ENCODE data around the gene SH3BGRL. TPM values are rescaled to one million over a fixed set of nuclear protein-coding genes. Genes with fewer than 3 reads are reported as not detected.

The SH3BGRL gene
- total RNA-seq, result 10 to 100 TPM; 11.2 to 26.0 (median 15.0) TPM

DNA sequence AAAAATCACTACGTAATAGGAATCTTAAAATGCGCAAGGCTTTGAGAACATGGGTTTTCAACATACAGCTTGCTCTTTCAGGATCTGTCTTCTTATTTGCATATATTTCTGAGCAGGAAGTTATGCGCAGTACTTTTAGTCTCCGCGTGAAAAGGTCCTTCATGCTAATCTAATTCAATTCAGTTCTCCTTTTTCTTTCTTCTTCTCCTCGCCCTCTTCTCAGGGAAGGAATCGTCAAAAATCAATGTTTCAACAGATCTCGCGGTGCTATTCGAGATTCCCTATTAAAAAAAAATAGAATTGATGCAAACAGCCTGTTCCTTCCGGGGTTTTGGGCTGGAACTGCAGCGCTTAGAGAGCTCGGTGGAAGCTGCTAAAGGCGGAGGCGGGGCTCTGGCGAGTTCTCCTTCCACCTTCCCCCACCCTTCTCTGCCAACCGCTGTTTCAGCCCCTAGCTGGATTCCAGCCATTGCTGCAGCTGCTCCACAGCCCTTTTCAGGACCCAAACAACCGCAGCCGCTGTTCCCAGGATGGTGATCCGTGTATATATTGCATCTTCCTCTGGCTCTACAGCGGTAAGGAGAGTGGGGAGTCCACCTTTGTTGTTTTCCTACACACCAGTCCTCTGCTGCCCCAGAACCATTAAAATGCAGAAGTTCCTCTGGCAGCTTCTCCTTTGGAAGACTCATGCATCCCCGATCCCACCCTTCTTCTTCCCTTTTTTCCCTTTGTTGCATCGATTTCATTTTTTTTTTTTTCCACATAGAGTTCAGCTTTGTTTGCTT, at the start of gene SH3BGRL, which contains the start of gene HMGN5:
Gene SH3BGRL, plus strand, starts transcription at position 432 of the 785 bp plus-strand sequence. Its CDS starts 99 bp downstream, at position 531.
Gene HMGN5, minus strand, starts transcription at position 243 of the 785 bp plus-strand sequence. CDS start 80,364 bp downstream, outside the sequence.
- TF ChIP-seq, protein P1, sequence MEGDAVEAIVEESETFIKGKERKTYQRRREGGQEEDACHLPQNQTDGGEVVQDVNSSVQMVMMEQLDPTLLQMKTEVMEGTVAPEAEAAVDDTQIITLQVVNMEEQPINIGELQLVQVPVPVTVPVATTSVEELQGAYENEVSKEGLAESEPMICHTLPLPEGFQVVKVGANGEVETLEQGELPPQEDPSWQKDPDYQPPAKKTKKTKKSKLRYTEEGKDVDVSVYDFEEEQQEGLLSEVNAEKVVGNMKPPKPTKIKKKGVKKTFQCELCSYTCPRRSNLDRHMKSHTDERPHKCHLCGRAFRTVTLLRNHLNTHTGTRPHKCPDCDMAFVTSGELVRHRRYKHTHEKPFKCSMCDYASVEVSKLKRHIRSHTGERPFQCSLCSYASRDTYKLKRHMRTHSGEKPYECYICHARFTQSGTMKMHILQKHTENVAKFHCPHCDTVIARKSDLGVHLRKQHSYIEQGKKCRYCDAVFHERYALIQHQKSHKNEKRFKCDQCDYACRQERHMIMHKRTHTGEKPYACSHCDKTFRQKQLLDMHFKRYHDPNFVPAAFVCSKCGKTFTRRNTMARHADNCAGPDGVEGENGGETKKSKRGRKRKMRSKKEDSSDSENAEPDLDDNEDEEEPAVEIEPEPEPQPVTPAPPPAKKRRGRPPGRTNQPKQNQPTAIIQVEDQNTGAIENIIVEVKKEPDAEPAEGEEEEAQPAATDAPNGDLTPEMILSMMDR (IDR thresholded peaks at IDR 0.05 in 4 of 5, conservative IDR thresholded peaks at IDR 0.05 in 1 of 5), result no peak
- TF ChIP-seq POLR2A (IDR thresholded peaks at IDR 0.05), result peak in 1 of 2 donors; percentile 10
- Histone ChIP-seq H3K27ac (peak within 1 kb of the TSS; percentile 23 to 68 (median 58)), H3K4me1 (no peaks in the 10 kb centered on the region), H3K27me3 (no peaks in the 10 kb centered on the region), H3K4me3 (peak within 1 kb of the TSS; percentile 34 to 59 (median 46)), H3K9me3 (no peaks in the 10 kb centered on the region), H3K36me3 (no peaks in the 10 kb centered on the region)
- ATAC-seq (peak; percentile 60 to 70), DNase-seq (peak; percentile 36 to 54)
- intact Hi-C loops (cut with DNase I; ENCODE audit: low total_unique reads) (no loop called here), in situ Hi-C loops (cut with MboI; ENCODE audit: low sequenced_read_pairs in 4 of 4) (no loop called here)

DNA sequence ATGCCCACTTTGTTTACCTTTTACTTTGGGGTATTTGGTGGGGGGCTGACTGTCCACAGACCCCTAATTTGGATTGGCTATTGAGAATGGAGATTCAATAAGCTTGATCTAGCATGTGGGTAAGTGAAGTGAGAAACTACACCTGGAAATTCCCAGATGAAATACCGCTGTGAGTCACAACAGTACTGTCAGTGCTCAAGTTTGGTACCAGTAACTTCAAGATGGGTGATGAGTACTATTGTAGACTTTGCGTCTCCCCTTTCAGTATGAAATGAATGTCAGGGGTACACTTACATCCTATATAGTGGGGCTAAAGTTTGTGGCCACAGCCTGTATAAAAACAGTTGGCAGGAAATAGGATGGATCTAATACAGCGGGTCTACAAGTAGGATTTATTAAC, 33.5 kb upstream of the SH3BGRL start:
- no peaks in the 10 kb centered on the region for H3K9me3 ChIP-seq
- H3K27me3 ChIP-seq, result no peaks in the 10 kb centered on the region
- in situ Hi-C loops (cut with MboI; ENCODE audit: low sequenced_read_pairs in 4 of 4) (loop anchor here in 1 of 4 donors (25.0 kb wide), 1 partner anchor 106 kb away; no protein-coding TSS in a partner anchor), intact Hi-C loops (cut with DNase I; ENCODE audit: low total_unique reads) (no loop called here)
- no peak overlapping the region for H3K4me3 ChIP-seq
- H3K36me3 ChIP-seq, result no peaks in the 10 kb centered on the region
- ATAC-seq, result no peak
- no peak for DNase-seq
- H3K4me1 ChIP-seq, result no peaks in the 10 kb centered on the region
- TF ChIP-seq, protein P1 (IDR thresholded peaks at IDR 0.05 in 4 of 5, conservative IDR thresholded peaks at IDR 0.05 in 1 of 5), result no peak
- no peak for TF ChIP-seq POLR2A (IDR thresholded peaks at IDR 0.05)
- no peak overlapping the region for H3K27ac ChIP-seq

DNA sequence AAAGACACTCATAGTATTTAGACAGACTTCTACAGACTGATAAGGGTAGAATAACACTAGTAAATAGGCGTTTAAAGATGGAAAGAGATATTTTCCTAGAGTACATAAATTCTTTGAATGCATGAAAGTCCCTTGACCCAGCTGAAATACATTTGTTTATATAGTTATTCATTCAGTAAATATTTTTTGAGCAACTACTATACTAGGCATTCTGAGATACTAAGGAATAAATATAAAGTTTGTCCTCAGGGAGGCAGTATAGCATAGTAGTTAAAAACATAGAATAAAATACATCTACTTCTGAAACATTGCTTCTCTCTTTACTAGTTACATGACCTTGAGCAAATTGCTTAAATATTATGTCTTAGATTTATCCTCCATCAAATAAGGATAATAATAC, 27.6 kb upstream of the SH3BGRL start:
- no peaks in the 10 kb centered on the region for H3K4me1 ChIP-seq
- no peak for ATAC-seq
- TF ChIP-seq POLR2A (IDR thresholded peaks at IDR 0.05), result no peak
- TF ChIP-seq, protein P1 (IDR thresholded peaks at IDR 0.05 in 4 of 5, conservative IDR thresholded peaks at IDR 0.05 in 1 of 5), result no peak
- H3K27ac ChIP-seq, result no peak overlapping the region
- H3K9me3 ChIP-seq, result no peaks in the 10 kb centered on the region
- no peaks in the 10 kb centered on the region for H3K27me3 ChIP-seq
- DNase-seq, result no peak
- no peaks in the 10 kb centered on the region for H3K36me3 ChIP-seq
- in situ Hi-C loops (cut with MboI; ENCODE audit: low sequenced_read_pairs in 4 of 4) (loop anchor here in 1 of 4 donors (25.0 kb wide), 1 partner anchor 112 kb away; no protein-coding TSS in a partner anchor), intact Hi-C loops (cut with DNase I; ENCODE audit: low total_unique reads) (no loop called here)
- H3K4me3 ChIP-seq, result no peak overlapping the region

DNA sequence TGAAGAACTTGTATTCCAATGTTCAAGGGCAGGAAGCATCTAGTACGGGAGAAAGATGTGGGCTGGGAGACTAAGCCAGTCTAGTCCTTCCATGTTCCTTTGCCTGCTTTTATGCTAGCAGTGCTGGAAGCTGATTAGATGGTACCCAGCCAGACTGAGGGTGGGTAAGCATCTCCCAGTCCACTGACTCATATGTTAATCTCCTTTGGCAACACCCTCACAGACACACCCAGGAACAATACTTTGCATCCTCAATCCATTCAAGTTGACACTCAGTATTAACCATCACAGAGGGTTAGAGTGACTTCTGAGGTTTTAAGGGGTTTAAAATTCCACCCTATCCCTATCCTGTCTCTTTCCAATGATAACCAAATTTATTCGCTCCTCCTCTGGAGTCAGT, 6.6 kb upstream of the SH3BGRL start:
- H3K9me3 ChIP-seq, result no peaks in the 10 kb centered on the region
- intact Hi-C loops (cut with DNase I; ENCODE audit: low total_unique reads), result no loop called here
- no peak overlapping the region for H3K4me3 ChIP-seq
- no peak for DNase-seq
- TF ChIP-seq POLR2A (IDR thresholded peaks at IDR 0.05), result no peak
- TF ChIP-seq, protein P1 (IDR thresholded peaks at IDR 0.05 in 4 of 5, conservative IDR thresholded peaks at IDR 0.05 in 1 of 5), result no peak
- no peaks in the 10 kb centered on the region for H3K4me1 ChIP-seq
- no peaks in the 10 kb centered on the region for H3K36me3 ChIP-seq
- in situ Hi-C loops (cut with MboI; ENCODE audit: low sequenced_read_pairs in 4 of 4), result loop anchor here in 1 of 4 donors (25.0 kb wide), 1 partner anchor 192 kb away; no protein-coding TSS in a partner anchor
- no peaks in the 10 kb centered on the region for H3K27me3 ChIP-seq
- no peak overlapping the region for H3K27ac ChIP-seq
- ATAC-seq, result no peak
